Activated CD4-positive, alpha-beta T cell treated with anti-CD3 and anti-CD28 coated beads, Interleukin-2, amount 50 U/mL, for 16 hours (primary cell): Measurements from ENCODE around the gene LAMB3.

Experiments
- DNase-seq: peaks from one replicate; pipeline ENCODE4 v3.0.0-alpha.2; 2020

Gene LAMB3

DNA sequence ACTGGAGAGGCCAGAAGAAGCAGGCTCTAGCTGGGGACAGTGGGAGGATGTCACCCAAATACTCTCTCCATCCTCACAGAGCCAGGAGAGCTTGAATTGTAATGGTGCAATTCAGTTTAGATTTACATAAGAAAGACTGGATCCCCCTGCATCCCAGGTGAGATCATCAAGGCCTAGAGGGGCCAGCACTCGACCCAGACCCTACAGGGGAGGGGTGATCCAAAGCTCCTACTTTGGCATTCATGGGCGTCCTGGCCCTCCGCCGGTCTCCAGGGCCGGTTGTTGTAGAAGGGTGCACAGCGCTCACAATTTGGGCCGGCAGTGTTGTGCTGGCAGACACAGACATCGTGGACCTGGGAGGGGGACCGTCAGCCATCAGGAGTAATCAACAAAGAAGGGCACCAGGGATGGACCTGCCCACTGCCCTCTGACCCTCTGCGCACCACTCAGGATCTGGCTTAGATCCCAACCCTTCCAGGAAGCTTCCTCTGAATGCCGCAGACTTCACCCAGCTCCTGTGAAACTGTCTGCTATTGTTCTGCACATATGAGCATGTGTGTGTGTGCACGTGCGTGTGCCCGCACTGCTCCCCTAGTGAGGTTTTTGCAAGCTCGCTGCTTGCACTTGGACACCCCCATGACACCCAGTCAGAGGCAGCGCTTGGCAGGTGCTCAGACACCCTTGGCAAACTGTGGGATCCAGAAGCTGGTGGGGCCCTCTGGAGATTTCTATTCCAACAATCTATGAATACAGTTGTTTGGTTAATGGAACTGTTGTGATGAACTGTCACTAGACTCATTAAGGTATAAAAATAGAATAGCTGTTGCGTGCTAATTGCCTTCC lies 21.6 kb downstream of the LAMB3 start:
- DNase-seq = no peak

DNA sequence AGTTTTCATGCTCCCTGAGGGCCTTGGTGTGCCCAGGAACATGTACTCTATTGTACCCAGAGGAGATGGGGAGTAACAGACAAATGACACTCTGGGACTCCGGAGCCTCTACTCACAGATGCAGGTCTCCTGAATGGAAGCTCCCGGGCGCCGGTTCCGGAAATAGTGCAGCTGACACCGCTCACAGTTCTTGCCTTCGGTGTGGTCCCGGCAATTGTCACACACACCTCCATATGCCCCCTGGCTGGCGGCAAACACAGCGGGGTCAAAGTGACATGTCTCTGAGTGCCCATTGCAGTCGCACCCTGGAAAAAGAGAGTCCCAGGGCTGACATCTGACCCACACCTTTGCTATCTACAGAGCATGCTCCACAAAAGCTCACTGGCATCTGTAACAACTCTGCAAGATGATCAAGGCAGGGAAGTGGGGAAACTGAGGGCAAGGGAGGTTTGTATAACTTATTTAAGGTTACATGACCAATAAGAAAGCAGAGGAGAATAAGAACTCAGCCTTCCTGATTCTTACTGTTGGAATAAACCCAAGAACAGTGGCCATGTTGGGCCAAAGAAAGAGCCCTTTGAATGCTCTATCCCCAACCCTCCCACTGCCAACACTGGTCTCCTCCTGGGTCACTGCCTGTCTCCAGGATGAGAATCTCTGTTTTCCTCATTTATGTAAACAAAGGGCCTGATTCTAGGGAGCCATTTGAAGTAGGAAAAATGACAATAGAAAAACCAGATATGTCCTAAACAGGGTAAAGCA lies 22.4 kb downstream of the LAMB3 start:
- DNase-seq = no peak

DNA sequence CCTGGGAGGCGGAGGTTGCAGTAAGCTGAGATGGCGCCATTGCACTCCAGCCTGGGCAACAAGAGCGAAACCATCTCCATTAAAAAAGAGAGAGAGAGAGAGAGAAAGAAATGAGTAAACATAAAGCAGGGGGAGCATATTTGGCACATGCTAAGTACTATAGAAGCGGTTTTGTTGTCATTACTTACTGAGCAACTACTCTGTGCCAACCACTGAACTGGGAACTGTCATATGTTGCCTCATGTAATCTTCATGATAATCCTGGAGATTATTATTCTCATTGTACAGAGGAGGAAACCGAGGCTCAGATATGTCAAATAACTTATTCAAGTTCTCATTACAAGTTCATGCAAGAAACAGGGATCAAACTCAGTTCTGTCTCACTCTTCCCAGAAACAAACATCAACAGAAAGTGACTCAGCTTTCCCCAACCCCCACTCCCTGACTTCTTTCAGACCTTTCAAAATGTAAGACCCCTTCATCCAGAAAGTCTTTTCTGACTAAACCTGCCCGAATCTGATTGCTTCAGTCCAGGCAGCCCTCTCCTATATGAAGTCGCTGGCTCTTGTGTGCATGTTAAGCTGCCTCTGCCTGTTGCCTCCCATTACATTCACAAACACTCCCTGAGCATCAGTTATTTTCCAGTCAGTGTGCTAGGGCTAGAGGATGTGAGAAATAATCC lies 23.5 kb downstream of the LAMB3 start:
- DNase-seq = peak; percentile 58

- DNase-seq = peak; percentile 82
Measured at GRCh38 chr1:209627732-209628196, 24.5 kb downstream of the LAMB3 start.

- DNase-seq = no peak
Measured at GRCh38 chr1:209627027-209627731, 25.0 kb downstream of the LAMB3 start.

DNA sequence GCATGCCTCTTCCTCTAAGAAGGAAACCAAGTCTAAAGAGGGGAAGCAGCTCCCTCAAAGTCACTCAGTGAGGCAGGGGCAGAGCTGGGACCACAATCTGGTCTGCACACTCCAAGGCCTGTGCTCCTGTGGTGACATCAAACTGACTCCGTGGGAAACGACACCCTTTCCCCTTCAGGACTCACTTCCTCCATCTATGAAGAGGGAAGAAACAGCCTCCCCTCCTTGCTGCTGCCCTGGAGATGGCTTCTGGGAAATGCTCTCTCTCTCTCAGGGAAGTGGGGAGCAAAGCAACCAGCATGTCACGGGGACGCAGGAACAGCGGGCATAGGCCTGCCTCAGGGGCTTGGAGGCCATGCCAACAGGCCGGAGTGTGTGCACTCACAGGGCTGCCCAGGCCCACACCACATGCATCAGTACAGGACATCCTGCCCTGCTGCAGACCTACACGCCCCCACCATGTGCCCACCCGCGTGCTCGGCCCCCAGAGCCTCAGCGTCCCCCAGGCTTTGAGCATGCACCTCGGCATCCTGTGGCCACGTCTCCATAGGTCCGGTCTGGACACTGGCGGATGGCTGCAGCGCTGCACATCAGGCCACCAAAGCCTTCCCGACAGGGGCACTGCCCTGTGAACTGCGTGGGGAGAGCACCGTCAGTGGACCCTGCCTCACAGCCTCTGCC lies 25.7 kb downstream of the LAMB3 start:
- DNase-seq = no peak

DNA sequence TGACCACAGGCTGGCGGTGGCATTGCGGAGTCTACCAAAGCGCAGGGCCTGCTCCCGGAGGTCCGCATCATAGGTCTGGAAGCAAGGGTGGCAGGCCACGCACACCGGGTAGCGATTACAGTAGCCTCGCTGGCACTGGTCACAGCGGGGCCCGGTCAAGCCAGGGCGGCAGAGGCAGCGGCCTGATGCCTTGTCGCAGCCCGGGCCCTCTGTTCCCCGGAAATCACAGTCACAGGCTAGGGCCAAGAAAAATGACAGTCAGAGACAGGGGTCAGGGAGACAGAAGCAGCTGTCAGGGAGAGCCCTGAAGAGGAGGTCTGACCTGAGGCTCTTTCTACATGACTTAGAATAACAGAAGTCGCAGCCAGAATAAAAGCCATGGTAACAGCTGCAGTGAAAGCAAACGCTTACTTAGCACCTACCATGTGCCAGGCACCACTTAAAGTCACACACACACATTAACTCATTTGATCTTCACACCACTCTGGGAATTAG lies 26.4 kb downstream of the LAMB3 start:
- no peak for DNase-seq

DNA sequence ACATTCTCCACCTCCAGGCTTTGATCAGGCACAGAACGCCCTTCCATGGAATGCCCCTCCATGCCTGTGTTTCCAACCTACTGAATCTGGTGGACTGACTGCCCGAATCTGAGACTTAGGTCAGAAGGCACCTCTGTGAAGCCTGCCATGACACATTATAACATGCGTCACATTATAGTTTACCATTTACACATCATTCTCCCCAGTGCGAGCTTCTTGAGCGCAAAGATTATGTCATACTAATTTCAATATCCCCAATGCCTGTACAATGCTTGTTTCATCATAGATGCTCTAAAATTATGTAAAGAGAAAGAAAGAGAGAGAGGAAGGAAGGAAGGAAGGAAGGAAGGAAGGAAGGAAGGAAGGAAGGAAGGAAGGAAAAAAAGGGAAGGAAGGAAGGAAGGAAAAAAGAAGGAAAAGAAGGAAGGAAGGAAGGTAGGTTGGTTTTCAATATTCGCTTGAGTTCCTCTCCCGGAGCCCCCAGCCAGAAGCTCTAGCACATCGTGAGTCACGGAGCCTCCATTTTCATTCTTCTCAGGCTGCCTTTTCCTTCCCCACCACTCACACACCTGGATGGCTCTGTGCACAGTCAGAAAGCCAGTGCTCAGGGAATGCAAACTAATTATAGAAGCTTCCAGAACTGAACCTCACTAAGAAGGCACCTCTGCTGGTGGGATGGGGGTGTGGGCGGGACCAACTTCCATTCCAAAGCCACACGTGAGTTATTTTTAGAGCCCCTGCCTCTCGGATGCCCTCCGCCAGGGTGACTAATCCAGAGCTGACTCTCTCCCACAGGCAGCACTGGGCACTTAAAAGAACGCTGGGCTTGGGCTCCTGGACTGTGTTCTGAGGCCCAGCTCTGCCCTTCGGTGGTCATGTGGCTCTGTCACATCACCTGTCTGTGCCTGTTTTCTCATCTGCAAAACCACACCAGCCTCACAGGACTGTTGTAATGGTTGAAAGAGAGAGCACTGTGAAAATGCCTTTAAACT lies 27.4 kb downstream of the LAMB3 start:
- no peak for DNase-seq

GRCh38 chr1:209622841-209623829 lies 29.1 kb downstream of the LAMB3 start:
- no peak for DNase-seq

DNA sequence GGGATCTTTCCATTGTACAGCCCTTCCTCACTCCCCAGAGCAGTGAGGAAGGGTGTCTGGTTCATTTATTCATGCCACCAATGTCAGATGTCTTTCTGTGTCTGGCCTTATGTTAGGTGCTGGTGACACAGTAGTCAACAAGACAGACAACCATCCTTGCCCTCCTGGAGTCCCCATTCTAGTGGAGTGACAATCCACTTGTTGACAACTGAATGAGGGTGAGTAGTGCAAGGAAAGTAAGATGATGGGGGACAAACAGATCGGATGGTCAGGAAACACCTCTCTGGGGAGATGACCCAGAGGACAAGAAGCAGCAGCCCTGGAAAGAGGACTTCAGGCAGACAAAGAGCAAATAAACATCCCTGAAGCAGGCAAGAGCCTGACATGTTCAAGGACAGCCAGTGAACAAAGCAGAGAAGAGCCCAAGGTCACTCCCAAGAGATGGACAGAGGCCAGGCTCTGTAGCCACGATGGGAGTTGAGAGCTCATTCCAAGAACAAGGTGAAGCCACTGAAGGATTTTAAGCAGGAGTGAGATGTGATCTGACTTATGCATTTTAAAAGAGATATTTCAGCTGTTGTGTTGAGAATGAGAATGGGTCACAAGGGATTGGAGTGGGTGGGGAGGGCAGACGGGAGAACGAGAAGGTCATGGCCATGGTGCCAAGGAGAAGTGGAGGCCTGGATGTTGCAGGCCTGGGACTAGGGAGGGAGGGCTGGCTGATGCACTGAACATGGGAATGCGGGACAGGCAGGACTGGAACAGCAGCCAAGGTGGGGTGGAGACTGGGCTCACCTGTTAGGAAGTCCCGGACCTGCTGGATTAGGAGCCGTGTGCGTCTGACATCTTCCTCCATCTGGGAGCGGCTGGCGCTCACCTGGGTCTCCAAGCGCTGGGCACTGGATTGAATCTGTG lies 30.2 kb downstream of the LAMB3 start:
- DNase-seq = no peak

- DNase-seq = no peak
Measured at GRCh38 chr1:209621286-209621685, 30.9 kb downstream of the LAMB3 start.

- DNase-seq = no peak
Measured at GRCh38 chr1:209620487-209620884, 31.7 kb downstream of the LAMB3 start.

DNA sequence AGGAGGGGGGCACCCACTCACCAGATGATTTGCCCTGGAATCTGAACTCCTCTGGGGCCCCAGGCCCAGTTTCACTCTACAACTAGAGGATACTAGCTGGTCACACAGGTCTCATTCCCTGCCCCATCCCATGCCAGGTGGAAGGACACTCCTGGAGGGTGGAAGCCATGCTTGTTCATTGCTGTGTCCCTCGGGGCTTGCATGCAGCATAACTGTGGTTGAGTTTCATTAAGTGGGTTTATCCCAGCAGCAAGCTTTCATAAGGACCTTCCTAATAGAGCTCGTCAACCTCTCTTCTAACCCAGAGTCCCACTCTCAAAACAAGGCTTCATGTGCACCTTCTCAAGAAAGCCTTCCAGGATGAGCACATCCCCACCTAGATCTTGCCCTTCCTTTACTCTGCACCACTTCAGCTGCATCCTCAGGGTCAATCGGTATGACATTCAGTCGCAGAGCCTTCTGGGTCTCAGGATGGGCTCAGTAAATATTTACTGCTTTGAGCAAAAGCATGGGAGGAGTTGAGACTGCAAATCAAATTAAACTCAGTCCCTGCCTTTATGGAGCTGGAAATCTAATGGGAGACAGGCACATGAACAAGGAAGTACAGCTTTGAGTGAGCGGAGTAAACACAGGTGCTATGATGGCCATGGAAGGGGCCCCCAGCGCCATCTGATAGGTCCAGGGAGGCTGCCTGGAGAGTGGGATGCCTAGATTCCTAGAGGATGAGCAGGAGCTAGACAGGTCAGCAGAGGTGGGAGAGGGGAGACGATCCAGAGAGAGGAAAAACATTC lies 32.3 kb downstream of the LAMB3 start:
- no peak for DNase-seq

DNA sequence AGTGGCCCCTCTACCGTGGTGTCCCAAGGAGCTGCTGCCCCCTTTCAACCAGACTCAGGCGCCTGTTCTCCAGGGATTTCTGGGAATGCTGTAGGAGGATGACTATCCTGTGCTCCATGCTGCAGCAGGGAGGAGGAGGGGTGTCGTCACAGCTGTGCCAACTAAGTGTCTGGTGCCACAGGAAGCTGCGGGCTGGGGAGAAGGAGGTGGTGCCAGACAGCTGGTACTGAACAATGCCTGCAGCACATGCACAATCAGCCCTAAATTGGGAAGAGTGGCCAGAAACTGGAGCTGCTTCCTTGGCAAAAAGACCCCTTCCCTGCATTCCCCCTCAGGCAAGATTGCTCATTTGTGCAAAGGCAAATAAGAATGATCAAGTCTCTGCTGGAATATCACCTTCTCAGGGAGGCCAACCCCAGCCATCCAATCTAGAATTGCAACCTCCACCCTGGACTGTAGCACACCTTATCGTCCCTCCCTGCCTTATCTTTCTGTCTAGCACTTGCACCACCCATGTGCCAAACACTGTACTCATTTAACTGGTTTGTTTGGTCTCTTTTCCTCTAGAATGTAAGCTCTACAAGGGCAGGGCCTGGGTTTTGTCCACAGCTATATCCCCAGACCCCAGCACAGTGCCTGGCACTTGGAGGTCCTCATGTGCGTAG lies 33.3 kb downstream of the LAMB3 start:
- no peak for DNase-seq

GRCh38 chr1:209618291-209618690 lies 33.9 kb downstream of the LAMB3 start:
- DNase-seq = no peak

DNA sequence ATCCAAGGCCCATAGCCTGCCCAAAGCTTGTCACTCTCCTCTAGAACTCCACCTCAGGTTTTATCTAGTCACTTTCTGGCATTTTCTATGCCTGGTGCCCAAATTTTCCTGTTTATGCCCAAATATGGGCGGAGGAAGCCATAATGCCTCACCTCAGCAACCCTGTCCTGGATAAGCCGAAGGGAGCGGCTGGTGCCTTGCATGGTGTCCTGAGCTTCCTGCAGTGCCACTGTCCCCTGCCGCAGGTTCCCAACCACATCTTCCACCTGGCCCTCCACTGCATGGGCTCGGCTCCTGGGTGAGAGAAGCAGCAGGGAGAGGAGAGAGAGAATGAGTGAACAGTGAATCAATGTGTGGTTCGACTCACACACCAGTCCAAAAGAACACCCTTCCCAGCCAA lies 34.5 kb downstream of the LAMB3 start:
- no peak for DNase-seq
